ENCODE results near the gene RAB34. TPM values are rescaled to one million over a fixed set of nuclear protein-coding genes. Genes with fewer than 3 reads are reported as not detected.

RAB34 gene
- total and polyA plus RNA-seq, 9 of the 15 experiments (the other 6 are each of a cell fraction or from before 2014, with no cell fraction given): 0.07 to 3.8 (median 0.46) TPM; not detected in 1

- TF ChIP-seq ZSCAN32 (CRISPR knock-in tag; IDR thresholded peaks at IDR 0.05) (no peak), NR2C1 (IDR thresholded peaks at IDR 0.05) (no peak), NR2C1 (tag; IDR thresholded peaks at IDR 0.05) (0 out of 2 replicates have a peak, but pooled peaks have one; percentile 8), SP2 (IDR thresholded peaks at IDR 0.05; ENCODE audit: extremely low read depth, low read depth, low read length, poor library complexity, severe bottlenecking) (no peak), POLR2B (IDR thresholded peaks at IDR 0.05; ENCODE audit: low read depth, partially characterized antibody) (no peak), SRF (CRISPR knock-in tag; IDR thresholded peaks at IDR 0.05) (no peak; a peak in 1 of 4 replicates), XRCC5 (IDR thresholded peaks at IDR 0.05; ENCODE audit: low read depth, low read length) (no peak), RUNX1 (IDR thresholded peaks at IDR 0.05; ENCODE audit: low read depth) (no peak), NFE2 (IDR thresholded peaks at IDR 0.05; ENCODE audit: low read depth) (no peak), HDAC6 (IDR thresholded peaks at IDR 0.05; ENCODE audit: low read depth, low read length) (no peak), CTBP1 (IDR thresholded peaks at IDR 0.05; ENCODE audit: borderline replicate concordance) (no peak), ZBTB43 (CRISPR knock-in tag; IDR thresholded peaks at IDR 0.05) (no peak), ZBTB33 (CRISPR knock-in tag; IDR thresholded peaks at IDR 0.05) (no peak), SMAD1 (IDR thresholded peaks at IDR 0.05; ENCODE audit: low read depth, low read length, partially characterized antibody) (no peak), AFF4 (CRISPR knock-in tag; IDR thresholded peaks at IDR 0.05) (no peak), ATF6 (CRISPR knock-in tag; IDR thresholded peaks at IDR 0.05) (no peak), ZNF347 (CRISPR knock-in tag; IDR thresholded peaks at IDR 0.05; ENCODE audit: low read depth) (no peak), MED1 (CRISPR knock-in tag; IDR thresholded peaks at IDR 0.05; ENCODE audit: borderline replicate concordance) (no peak), HBP1 (CRISPR knock-in tag; IDR thresholded peaks at IDR 0.05) (no peak), ZC3H8 (IDR thresholded peaks at IDR 0.05) (no peak)
These were observed 6.0 kb downstream of the RAB34 start, which contains the start of gene PROCA1 (continued) for GRCh38 chr17:28711723-28712031.
